Medulla oblongata (tissue), 1 donor: Measurements from ENCODE around the gene USP51.
"Not testable (repeated sequence)": the region's sequence is repeated elsewhere in the genome, so short reads cannot be mapped to it uniquely, and the experiment has no call there.

ENCODE experiments used
- DNase-seq: peaks from one replicate; pipeline ENCODE4 v3.0.0-alpha.2; 2015; ENCODE audit errors: extremely low spot score

USP51 gene

DNA sequence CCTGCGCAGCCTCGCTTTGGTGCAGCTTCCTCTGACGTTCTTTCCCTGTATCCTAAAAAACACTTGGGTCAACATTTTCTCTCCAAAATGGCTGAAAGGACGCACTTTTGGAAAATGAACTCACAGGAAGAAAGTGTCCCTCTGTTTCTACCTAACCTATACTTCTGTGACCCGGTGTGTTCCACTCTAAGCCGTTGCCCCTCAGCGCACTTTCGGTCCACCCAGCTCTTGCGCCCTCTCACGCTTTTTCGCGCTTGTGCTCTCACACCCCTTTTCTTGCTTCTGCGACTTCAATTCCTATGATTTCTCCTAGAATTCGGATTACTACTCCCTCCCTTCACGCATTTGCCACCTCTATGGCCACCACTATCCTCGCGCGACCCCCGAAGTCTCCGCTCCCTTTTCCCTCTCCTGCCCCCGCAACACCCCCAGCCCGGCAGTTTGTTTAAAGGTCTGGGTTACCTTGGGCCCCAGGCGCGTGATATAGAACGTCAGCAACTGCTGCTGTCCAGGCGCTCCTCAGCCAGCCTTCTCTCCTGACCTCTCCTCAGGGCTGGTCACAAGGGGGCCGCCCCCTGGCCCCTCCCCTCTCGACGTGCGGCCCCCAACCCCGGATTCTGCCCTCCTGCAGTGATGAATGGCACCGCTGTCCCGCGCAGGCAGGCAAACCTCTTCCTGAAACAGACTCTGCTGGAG is at the start of gene USP51:
USP51 (minus strand) TSS at position 535 of the 696 bp plus-strand sequence. CDS start 909 bp downstream, outside the sequence.
- peak; percentile 60 for DNase-seq

DNA sequence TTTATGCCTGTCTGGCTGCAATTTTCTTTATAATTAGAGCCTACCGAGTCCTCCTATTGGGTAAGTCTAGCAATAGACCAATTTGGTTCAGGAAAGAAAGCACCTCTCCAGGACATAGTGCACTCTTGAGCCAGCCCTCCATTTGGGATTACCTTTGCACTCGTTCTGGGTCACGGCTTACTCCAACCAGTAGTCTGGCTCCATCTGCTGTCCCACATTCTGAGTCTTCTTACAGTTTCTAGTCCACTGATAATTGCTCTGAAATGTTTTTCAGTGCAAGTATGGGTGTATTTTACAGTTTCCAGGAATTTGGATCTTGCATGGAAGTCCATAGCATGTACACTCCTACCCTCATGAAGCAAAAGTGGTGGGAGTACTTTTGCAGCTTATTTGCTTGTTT is 34.8 kb upstream of the USP51 start:
- peak; percentile 5 for DNase-seq

DNA sequence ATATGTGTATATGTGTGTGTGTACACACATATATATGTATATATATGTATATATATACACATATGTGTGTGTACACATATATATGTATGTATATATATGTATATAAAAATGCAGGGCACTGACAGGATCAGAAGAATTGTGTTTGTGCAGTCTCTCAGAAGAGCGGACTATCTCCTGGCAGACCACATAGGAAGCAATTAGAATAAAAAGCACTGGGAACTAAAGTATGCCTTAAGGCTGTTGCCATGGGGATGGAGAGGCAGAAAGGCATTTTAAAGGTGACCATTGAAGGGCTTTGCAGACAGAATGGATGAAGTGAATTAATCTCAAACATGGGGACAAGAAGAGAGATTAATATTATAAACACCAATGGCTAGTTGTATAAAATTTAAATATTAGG is 33.7 kb upstream of the USP51 start:
- no peak for DNase-seq

DNA sequence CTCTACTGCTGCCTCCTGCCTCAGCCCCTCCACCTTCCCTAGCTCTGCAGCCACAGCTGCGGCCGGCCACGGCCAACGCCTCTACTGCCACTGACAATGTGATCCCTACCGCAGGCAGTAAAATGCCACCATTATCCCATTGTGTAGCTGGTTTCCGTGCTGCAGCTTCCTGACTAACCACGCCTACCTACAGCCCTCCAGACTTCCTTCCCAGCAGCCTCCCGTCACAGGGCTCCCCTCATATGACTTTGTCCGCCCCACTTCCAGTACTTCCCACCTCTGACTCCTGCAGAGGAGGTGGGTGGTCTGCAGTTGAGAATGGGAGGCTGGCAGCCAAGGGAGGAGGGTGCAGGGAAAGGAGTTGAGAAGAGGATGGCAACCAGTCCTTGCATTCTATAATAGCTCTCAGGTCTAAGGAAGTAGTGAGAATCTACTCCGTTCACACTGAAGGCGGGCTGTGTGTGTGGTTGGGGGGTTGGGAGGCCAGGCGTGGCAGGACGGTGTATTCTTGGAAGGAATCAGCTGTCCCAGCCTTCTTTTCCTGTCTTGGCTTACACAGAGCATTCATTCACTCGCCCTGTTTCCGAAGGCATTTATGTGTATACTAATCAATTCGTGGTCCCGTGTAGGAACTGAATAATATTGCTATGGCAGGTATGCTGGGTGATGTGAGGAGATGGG is 33.1 kb upstream of the USP51 start:
- DNase-seq = peak; percentile 3

DNA sequence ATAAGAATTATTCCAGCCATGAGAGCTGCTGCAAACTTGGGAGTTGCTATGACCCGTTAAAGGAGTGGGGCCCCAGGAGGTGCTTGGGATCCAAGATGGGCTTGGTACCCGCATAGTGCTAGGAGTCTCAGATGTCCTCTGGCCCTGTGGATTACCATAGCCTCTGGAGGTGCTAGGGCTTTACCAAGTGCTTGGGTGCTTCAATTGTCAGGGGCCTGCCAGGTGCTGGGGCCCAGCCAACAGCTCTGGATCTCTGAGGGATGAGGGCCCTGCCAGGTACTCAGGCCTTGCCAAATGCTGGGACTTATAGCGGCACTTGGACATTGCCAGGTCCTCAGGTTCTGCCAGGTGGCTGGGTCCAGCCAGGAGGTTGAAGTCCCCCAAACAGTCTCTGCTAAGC is 32.0 kb upstream of the USP51 start:
- DNase-seq = no peak

DNA sequence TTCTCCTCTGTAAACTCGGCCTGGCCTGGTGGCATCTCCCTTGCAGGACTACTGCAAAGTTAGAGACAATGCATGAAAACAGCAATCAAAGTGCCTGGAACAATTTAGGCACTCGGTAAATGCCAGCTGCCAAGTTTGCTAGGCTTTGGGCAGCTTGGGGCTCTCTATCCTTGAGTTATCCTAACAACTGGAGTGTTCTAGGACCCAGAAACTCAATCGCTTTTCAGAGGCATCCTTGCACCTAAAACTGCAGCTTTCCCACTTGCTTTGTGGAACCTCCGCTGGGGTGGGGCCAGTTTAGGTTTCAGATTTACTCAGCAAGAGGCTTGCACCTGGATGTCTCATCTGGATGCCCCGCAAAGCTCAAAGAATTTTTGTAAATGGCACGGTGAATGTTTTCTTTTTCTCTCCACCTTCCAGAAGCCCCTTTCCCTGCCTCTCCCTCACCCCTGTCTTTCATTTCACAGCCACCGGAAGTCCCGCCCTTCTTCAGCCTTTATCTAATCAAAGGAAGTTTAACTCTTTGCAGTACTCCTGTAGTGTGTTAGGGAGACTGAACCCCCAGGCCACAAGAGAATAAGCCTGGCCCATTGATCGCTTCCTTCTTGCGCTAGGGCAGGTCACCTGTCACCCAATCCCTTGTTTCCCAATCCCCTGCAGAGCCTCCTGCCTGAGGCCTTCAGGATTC is 27.3 kb upstream of the USP51 start:
- DNase-seq = not testable (repeated sequence)

DNA sequence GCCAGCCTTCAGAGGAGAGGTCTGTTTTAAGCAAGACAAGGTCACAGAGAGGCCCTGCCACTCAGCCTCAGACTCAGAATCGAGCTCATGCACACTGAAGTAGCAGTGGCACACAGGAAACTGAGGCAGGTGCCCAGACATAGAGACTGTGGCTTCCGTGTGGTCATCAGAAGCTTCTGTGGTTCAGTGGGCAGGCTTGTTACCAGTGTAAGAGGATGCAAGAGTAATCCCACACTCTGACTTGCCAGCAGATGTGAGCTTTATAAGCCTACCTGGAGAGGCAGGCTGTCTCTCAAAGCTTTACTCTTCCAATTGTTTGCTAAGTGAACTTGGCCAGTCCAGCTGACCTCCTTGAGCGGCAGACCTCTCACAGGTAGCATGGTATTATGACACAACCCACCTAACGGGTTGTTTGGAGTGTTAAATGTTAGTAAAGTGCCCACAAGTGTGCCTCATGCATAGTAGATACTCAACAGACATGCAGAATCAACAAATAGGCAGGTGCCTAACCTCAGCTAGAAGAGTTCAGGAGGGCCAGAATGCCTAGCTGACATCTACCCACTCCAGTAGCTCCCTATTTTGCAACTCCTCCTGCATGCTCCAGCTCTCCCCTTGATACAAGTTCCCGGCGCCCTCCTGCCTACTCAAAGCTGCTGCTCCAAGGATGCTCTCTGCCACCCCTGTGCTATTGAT is 23.5 kb upstream of the USP51 start:
- not testable (repeated sequence) for DNase-seq

DNA sequence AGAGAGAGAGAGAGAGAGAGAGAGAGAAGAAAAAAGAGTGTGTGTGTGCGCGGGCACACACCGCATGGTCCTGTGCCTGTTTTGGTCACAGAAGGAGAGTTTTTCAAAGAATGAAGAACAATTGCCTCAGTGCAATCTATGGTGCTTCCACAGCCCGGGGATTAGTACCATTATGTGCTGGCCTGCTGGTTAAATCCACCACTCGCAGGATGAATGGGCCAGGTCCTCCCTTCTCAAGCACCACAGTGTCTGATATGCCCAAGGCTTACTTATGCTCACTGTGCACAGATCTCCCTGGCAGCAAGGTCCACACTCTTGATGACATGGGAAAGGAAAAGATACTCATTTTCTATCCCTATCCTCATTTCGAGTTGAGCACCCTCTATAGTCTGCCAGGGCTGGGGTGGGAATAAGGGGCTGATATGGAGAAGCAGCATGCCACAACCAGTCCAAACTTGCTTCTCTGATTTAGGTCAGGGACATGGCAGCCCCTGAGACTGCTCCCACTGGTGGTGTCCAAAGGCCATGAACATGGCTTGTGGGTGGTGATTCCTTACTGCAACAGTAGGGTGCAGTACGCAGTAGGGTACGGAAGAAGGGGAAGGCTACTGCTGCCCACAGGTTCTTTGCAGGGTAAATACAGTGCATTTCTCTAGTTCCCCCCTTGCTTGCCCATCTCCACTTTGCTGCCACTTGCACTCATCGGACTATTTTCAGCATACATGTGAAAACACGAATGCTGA is 18.9 kb upstream of the USP51 start:
- DNase-seq = not testable (repeated sequence)

DNA sequence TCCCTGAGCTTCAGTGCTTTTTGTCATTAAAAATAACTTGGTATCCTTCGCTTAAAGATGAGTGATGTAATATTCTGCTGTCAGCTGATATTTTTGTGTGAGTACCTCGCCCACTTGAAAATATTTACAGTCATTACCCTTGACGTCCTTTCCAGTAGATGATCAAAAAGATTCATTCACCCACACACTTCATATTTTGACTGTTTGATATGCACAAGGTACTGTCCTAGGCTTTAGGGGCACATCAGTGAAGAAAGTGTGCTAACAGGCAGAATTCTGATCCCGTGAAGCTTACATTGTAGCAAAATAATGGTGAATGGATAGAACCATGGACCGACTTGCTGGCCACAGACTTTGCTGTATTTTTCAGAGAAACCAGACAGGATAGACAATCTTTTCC is 18.1 kb upstream of the USP51 start:
- DNase-seq = not testable (repeated sequence)

DNA sequence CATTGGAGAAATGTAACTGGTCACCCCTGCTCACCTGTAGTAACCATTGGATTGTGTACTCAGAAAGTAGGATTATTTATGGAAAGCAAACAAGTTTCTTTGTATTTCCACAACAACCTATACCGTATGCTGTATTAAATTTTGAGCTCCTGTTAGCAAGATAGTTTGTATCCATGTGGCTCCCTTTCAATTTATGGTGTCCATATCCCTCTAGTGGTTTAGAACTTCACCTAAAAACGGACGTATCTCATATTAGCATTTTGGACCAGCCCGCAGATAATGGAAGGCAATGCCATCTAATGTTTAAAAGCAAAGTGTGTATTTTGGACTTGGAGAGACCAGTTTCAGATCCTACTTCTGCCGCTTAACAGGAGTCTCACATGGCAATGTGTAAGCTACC is 17.4 kb upstream of the USP51 start:
- DNase-seq = not testable (repeated sequence)

DNA sequence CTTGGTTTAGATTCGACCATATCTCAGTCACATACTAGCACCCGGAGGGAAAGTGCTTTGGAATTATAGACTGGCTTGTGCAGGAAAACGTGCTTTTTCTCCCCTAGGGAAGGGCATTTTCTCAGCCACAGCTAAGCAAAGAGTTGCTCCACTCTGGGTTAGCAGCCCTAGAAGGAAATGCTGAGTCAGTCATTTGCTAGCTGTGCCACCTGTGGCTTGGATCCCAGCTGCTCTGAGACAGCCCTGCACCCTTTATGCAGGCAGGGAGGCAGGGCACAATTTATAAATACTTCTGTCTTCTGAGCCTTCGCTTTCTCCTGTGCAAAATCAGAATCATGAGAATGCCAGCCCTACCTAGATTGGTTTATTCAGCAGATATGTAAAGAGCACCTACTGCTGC is 1.3 kb upstream of the USP51 start:
- peak; percentile 21 for DNase-seq

DNA sequence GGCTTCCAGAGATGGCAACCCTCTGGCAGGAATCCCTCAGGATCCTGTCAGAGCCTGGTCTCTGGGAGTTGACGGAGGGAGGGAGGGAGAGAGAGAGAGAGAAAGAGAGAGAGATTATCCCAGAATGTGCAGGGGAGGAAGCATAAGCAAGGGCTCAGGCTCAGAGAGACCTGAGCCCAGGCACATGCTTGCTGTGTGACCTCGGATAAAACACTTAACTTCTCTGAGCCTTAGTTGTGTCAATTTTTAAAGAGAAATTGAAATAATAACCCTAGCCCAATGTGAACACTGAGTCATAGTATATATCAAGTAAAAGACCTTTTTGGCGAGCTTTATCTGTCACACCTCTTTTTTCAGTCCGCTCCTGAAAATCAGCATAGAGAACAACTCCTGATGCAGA is 473 bp upstream of the USP51 start:
- no peak for DNase-seq

DNA sequence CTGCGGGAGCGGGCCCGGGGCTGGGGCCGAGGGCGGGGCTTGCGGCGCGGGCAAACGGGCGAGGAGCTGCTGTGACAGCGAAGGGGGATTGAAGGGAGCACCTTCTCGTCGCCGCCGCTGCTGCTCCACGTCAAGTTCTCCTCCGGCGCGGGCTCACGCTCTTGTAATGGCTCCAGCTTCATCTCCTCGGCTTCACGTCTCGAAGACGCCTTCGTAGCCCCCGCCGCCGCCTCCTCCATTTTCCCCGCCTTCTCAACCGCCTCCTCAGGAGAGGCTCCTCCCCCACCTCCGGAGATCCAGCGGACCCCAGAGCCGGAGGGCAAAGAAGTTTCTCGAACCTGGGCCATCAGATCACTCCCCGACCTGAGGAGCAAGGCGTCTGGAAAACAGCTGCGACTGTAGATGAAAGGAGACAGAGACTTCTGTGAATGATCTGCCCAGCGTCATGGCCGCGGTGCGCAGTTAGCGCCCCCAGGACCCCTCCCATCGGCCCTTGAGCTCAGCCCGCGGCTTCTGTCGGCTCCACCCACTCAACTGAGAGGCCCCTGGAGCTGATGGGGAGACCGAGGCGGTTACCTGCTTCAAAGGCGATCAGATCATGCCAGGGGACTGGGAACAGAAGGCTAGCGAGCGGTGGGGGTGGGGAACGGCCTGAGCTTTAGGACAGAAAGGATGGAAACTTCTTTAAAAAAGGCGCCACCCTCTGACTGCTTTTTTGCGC is 895 bp downstream of the USP51 start:
- peak; percentile 79 for DNase-seq

DNA sequence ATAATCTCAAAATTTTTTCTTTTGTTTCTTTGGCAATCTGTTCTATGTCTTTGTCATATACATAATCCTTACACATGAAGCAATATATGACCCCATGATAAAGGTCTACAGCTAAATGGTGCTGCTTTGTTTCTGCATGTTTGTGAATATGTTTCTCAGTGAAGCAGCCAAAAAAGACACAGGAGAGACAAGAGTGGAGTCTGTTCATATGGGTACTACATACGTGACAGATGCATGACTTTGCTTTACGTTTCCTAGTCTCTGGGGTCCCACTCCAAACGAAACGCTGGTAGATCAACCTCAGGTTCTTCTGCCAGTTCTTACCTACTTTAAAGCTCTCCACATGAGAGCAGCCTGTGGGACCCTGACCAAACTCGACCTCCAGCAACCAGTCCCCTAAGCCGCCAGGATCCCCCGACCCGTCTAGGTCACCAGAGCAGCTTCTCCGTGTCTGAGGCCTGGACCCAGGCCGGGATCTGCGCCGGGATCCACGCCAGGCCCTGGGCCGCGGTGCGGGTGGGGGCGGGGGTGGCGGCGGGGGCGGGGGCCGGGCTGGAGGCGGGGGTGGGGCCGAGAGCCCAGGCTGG is 1.5 kb downstream of the USP51 start:
- DNase-seq = no peak

DNA sequence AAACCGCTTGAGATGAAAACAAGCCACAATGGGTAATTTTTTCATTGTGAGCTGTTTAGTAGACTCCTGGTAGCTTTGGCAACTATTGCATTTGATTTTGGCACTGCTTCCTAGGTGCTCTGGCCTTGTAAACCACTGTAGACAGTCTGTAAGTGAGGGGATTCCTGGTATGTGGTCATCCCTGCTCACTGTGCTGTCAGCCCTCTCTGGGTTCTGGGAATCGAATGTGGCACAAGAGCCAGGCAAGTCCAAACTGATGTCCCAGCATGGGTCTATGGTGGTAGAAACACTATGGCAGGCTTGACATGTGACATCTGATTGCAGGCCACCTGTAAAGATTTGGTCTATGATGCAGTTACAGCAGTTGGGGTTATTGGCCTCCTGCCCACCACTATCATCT is 2.5 kb downstream of the USP51 start:
- no peak for DNase-seq

DNA sequence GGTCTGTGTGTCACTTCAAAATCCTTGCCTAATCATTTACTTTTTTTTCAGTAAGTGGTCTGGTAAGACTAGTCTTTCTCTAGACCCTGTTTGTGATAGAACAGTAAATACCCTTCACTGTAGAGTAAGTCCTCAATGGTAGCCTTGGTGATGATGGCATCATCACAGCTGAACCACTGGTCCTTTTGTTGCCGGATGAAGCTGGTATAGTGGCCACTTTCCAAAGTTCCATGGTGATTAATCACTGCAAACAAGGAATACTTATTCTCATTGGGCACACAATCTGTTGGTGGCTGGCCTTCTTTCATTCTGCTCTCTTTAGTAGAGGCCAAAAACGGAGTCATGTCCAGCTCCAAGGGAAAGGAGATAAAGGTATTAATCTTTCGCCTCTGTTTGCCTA is 2.9 kb downstream of the USP51 start:
- DNase-seq = peak; percentile 89

DNA sequence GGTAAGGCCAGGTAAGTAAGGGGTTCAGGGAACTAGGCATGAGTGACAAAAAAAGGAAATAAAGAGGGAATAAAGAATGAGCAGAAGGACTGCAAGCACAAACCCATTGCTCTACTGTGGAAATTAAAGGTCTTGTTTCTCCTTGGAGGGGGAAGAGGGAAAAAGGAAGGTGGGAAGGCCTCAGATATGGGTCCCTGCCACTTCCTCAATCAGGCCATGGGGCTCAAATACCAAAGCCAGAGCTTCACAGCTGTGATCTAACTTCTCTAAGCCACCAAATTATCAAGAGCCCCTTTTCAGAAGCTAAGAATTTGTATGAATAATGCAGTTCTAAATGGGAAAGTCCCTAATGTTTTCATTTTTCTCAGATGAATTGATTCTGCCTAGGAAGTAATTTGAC is 4.7 kb downstream of the USP51 start:
- peak; percentile 1 for DNase-seq

DNA sequence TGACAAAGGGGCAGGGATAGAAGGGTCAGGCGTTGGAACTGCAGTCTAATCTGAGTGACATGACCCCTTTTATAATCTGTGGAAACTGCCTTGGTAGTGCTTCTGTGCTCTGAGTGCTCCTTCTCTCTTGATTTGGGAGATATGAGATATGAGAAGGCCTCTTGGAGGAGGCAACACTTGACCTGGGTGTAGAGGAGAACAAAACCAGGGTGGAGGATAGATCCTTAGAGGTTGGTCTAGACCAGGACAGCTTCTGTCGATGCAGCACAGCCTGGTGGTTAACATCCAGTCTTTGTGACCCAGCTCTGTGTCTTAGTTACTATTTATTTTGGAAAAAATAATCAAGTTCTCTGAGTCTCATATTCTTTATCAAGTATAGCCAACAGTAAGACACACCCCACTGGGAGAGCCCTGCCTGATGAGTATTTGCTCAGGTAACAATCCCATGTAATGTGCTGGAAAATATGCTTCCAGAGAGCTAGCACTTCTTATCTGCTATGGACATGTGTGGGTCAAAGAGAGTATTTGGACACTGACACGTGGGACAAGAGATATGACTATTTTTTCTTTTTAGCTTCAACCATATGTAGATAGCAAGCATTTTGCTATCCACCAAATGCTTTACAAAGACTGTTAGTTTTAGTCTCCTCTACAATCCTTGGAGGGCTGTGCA is 9.1 kb downstream of the USP51 start:
- DNase-seq = no peak

DNA sequence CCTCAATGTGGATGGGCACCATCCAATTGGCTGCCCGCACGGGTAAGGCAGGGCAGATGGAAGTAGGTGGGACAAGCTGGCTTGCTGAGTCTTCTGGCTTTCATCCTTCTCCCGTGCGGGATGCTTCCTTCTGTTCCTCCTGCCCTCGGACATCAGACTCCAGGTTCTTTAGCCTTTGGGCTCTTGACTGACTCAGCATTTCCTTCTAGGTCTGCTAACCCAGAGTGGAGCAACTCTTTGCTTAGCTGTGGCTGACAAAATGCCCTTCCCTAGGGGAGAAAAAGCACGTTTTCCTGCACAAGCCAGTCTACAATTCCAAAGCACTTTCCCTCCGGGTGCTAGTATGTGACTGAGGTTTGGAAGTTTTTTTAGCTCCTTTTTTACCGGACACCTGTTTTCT is 9.7 kb downstream of the USP51 start:
- DNase-seq = not testable (repeated sequence)

DNA sequence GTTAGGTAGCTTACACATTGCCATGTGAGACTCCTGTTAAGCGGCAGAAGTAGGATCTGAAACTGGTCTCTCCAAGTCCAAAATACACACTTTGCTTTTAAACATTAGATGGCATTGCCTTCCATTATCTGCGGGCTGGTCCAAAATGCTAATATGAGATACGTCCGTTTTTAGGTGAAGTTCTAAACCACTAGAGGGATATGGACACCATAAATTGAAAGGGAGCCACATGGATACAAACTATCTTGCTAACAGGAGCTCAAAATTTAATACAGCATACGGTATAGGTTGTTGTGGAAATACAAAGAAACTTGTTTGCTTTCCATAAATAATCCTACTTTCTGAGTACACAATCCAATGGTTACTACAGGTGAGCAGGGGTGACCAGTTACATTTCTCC is 23.9 kb downstream of the USP51 start:
- DNase-seq = not testable (repeated sequence)
